HepG2 (cell line): Measurements from ENCODE around the gene STXBP5L. TPM values are rescaled to one million over a fixed set of nuclear protein-coding genes. Genes with fewer than 3 reads are reported as not detected.
"Not testable (repeated sequence)": the region's sequence is repeated elsewhere in the genome, so short reads cannot be mapped to it uniquely, and the experiment has no call there.

ENCODE experiments used
- ATAC-seq: fragments of 200-7000 bp; cut with Tn5 transposase; 3 replicates; pipeline ENCODE4 v1.9.1; 2020; ENCODE audit warnings: mild to moderate bottlenecking, moderate library complexity
- BruUV-seq: library from RNA; stranded (reverse); fragments of 400-500 nt; replicated peaks from 2 replicates; lab custom pipeline; 2021; lab: Mats Ljungman, UMichigan
- CTCF ChIA-PET: fragments of 300-600 bp; formaldehyde crosslinking; extraction: SDS; loops from one replicate; lab custom pipeline; 2021; ENCODE audit warnings: low total read pairs, inconsistent platforms, low intra/inter-chr PET ratio; lab: Yijun Ruan, JAX
- POLR2A ChIA-PET: fragments of 350-600 bp; sonication (Branson Sonifier 250); formaldehyde crosslinking; loops from one replicate; lab custom pipeline; 2020; ENCODE audit warnings: antibody characterized with exemption, inconsistent platforms; lab: Yijun Ruan, JAX
- DNase-seq: peaks from one replicate; pipeline ENCODE4 v3.0.0-alpha.2; 2015; ENCODE audit warnings: low spot score
- FAIRE-seq: peaks from 3 replicates; lab custom pipeline; 2011; peaks lifted over from hg19 to GRCh38; lab: Jason Lieb, UNC
- H2AFZ ChIP-seq: one replicate; pipeline ENCODE4 v1.6.1; 2011; ENCODE audit warnings: low read length, inconsistent platforms
- H3K27ac ChIP-seq: fragments of 300-600 bp; 3 replicates; pipeline ENCODE4 v1.8.0; 2011; ENCODE audit warnings: mixed run types, mild to moderate bottlenecking, mixed read lengths, low read length, inconsistent platforms; ENCODE audit not compliant: insufficient read depth; ENCODE audit errors: extremely low read length
- H3K27me3 ChIP-seq, 2 experiments: fragments of 200-600 bp in 1 of 2; 2 replicates in 1 of 2; 3 replicates in 1 of 2; pipeline versions ENCODE4 v1.6.0 to v1.8.0; 2011; ENCODE audit warnings: low read length in 2 of 2, mild to moderate bottlenecking in 2 of 2, moderate library complexity in 2 of 2, inconsistent platforms in 1 of 2; ENCODE audit not compliant: insufficient read depth in 2 of 2, control insufficient read depth in 1 of 2
- H3K36me3 ChIP-seq, 2 experiments: fragments of 200-600 bp in 1 of 2; replicated peaks in 1 of 2; 2 replicates in 1 of 2; 3 replicates in 1 of 2; pipeline versions ENCODE4 v1.5.1 to v1.8.0; 2011; ENCODE audit warnings: low read length in 2 of 2, inconsistent platforms in 1 of 2; ENCODE audit not compliant: insufficient read depth in 2 of 2, control insufficient read depth in 1 of 2
- H3K4me1 ChIP-seq: 2 replicates; pipeline ENCODE4 v1.5.1; 2012; ENCODE audit warnings: low read length, inconsistent platforms; ENCODE audit not compliant: insufficient read depth
- H3K4me2 ChIP-seq: 2 replicates; pipeline ENCODE4 v1.6.0; 2011; ENCODE audit warnings: low read depth, low read length, inconsistent platforms
- H3K4me3 ChIP-seq, 3 experiments: fragments of 200-600 bp in 1 of 3; sonication (generic), shearing (Covaris generic) in 1 of 3; replicated peaks in 1 of 3; 2 replicates each; pipeline ENCODE4 v1.5.1; 2011 to 2016; ENCODE audit warnings: low read length in 3 of 3, inconsistent platforms in 2 of 3, low read depth in 2 of 3, mild to moderate bottlenecking in 2 of 3, control low read depth in 1 of 3, mixed read lengths in 1 of 3; ENCODE audit not compliant: insufficient read depth in 1 of 3
- H3K79me2 ChIP-seq: one replicate; pipeline ENCODE4 v1.6.1; 2011; ENCODE audit warnings: low read length, inconsistent platforms; ENCODE audit not compliant: insufficient read depth
- H3K9ac ChIP-seq: 2 replicates; pipeline ENCODE4 v1.6.0; 2011; ENCODE audit warnings: mild to moderate bottlenecking, low read depth, low read length, inconsistent platforms; ENCODE audit not compliant: insufficient read depth
- H3K9me3 ChIP-seq: 2 replicates; pipeline ENCODE4 v1.5.1; 2012; ENCODE audit warnings: mild to moderate bottlenecking, low read length
- H4K20me1 ChIP-seq: 2 replicates; pipeline ENCODE4 v1.6.0; 2011; ENCODE audit warnings: inconsistent platforms, mild to moderate bottlenecking, low read length, moderate library complexity; ENCODE audit not compliant: insufficient read depth
- ZNF484 ChIP-seq: sonication (generic); formaldehyde crosslinking; IDR thresholded peaks from 2 replicates; pipeline ENCODE4 v1.5.1; 2020; ENCODE audit warnings: mild to moderate bottlenecking, low read depth, missing genetic modification reagents, borderline replicate concordance
- ZNF747 ChIP-seq: sonication (generic); formaldehyde crosslinking; IDR thresholded peaks from 2 replicates; pipeline ENCODE4 v1.8.1; 2023; ENCODE audit warnings: missing genetic modification reagents, mild to moderate bottlenecking, borderline replicate concordance
- WGBS: methylation state at CpG from one replicate; pipeline ENCODE4 v1.1.6; 2017; ENCODE audit warnings: low lambda C conversion rate; 5-methylcytosine and 5-hydroxymethylcytosine counted together
- in situ Hi-C: cut with HindIII; loops from 2 replicates; pipeline ENCODE4 v1.10.0; 2017; ENCODE audit warnings: low pct_unique_long_range_greater_than_20kb; ENCODE audit not compliant: extremely low pct_ligation_motif_present
- intact Hi-C: fragments of 100-400 bp; cut with micrococcal nuclease; formaldehyde crosslinking; loops from one replicate; pipeline ENCODE4 v1.10.0; 2022; ENCODE audit not compliant: unreplicated experiment
- polyA plus RNA-seq, 8 experiments: library from polyadenylated mRNA; depleted of rRNA in 3 of 8; stranded (reverse) in 7 of 8; unstranded in 1 of 8; fragments of >200 nt; fragmentation: Illumina TruSeq in 4 of 8; extraction: Trizol in 4 of 8; gene quantifications; 2 replicates each; pipeline versions ENCODE4 v1.2.1 to v1.2.3, GENCODE V29; 2011 to 2016; ENCODE audit warnings: low read depth in 4 of 8, missing spikeins in 1 of 8, mixed read lengths in 1 of 8; ENCODE audit not compliant: insufficient read depth in 1 of 8
- total RNA-seq, 5 experiments: library from RNA; depleted of rRNA; stranded (reverse); fragments of >200 nt; fragmentation: Illumina TruSeq; extraction: Trizol; gene quantifications; 2 replicates each; pipeline ENCODE4 v1.2.3, GENCODE V29; 2016; ENCODE audit warnings: low read depth in 1 of 5
- TF ChIP-seq, protein P1 (sequence below): sonication (generic); formaldehyde crosslinking; IDR thresholded peaks from 2 replicates; pipeline ENCODE4 v1.4.0; 2020; ENCODE audit warnings: missing genetic modification reagents, borderline replicate concordance

Gene STXBP5L
- total and polyA plus RNA-seq, 2 of the 13 experiments (the other 11 are each of a cell fraction or from before 2014, with no cell fraction given) = not detected

DNA sequence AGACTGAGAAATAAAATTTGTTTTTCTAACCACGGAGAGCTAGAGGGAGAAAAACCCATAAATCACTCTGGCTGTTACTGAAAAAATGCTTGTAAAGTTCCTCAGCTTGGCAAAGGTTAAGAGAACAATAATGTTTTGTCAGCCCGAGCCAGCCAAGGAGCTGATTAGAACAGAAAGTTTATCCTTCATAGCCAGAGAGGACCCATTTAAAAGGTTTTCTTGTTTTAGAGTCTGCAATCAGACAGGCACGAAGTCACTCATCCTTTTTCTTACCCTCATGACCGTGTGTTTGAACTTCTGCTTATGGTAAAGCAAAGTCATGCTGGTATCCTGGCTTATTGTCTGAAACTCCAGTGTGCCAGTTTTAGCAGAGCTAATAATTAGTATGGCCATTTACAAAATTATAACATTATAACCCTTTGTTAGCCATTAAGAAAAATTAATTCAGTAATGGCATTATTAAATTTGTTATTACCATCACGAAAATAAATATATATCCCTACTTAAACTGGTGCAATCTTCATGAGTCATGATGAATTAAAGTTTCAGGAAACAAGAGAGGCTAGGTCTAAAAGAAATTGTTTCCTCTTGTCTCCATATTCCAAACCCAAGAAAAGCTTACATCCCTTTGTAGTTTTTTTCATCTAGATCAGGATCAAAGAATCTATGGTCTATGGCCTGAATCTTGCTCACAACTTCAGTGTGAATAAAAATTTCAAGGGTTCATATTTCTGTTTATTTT, 13.5 kb upstream of the STXBP5L start:
- in situ Hi-C loops = no loop called here
- ATAC-seq = no peak
- Histone ChIP-seq H3K79me2 (no peaks in the 10 kb centered on the region), H4K20me1 (no peaks in the 10 kb centered on the region)
- TF ChIP-seq ZNF747 (CRISPR knock-in tag) (no peak), ZNF484 (CRISPR knock-in tag) (no peak)
- TF ChIP-seq, protein P1, sequence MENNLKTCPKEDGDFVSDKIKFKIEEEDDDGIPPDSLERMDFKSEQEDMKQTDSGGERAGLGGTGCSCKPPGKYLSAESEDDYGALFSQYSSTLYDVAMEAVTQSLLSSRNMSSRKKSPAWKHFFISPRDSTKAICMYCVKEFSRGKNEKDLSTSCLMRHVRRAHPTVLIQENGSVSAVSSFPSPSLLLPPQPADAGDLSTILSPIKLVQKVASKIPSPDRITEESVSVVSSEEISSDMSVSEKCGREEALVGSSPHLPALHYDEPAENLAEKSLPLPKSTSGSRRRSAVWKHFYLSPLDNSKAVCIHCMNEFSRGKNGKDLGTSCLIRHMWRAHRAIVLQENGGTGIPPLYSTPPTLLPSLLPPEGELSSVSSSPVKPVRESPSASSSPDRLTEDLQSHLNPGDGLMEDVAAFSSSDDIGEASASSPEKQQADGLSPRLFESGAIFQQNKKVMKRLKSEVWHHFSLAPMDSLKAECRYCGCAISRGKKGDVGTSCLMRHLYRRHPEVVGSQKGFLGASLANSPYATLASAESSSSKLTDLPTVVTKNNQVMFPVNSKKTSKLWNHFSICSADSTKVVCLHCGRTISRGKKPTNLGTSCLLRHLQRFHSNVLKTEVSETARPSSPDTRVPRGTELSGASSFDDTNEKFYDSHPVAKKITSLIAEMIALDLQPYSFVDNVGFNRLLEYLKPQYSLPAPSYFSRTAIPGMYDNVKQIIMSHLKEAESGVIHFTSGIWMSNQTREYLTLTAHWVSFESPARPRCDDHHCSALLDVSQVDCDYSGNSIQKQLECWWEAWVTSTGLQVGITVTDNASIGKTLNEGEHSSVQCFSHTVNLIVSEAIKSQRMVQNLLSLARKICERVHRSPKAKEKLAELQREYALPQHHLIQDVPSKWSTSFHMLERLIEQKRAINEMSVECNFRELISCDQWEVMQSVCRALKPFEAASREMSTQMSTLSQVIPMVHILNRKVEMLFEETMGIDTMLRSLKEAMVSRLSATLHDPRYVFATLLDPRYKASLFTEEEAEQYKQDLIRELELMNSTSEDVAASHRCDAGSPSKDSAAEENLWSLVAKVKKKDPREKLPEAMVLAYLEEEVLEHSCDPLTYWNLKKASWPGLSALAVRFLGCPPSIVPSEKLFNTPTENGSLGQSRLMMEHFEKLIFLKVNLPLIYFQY (CRISPR knock-in tag) = no peak
- TF ChIP-seq, all 625 proteins: peak for 0
- Histone ChIP-seq H3K36me3 (no peaks in the 10 kb centered on the region), H3K4me1 (no peaks in the 10 kb centered on the region), H3K27ac (no peak overlapping the region), H3K9me3 (no peaks in the 10 kb centered on the region), H3K4me3 (no peak overlapping the region), H3K4me2 (no peak overlapping the region), H3K9ac (no peak overlapping the region), H3K27me3 (no peaks in the 10 kb centered on the region; a peak in 1 of 5 replicates), H2AFZ (no peak overlapping the region)
- POLR2A ChIA-PET = no interaction called here
- DNase-seq (no peak), FAIRE-seq (no peak)
- BruUV-seq = no TSS peak
- WGBS = 1% methylated on average over 5 of the region's 5 CpGs
- CTCF ChIA-PET = no interaction called here
- intact Hi-C loops = no loop called here

DNA sequence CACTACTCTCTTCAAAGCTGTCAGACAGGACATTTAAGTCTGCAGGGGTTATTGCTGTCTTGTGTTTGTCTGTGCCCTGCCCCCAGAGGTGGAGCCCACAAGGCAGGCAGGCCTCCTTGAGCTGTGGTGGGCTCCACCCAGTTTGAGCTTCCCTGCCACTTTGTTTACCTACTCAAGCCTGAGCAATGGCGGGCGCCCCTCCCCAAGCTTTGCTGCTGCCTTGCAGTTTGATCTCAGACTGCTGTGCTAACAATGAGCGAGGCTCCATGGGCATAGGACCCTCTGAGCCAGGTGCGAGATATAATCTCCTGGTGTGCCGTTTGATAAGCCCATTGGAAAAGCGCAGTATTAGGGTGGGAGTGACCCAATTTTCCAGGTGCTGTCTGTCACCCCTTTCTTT, 6.3 kb upstream of the STXBP5L start:
- H4K20me1 ChIP-seq, H3K79me2 ChIP-seq, H3K4me3 ChIP-seq, CTCF ChIA-PET, H3K4me1 ChIP-seq, H3K4me2 ChIP-seq, H3K27me3 ChIP-seq, FAIRE-seq, H3K27ac ChIP-seq, H3K9me3 ChIP-seq, ATAC-seq, H3K36me3 ChIP-seq, BruUV-seq, H2AFZ ChIP-seq, intact Hi-C loops, H3K9ac ChIP-seq, in situ Hi-C loops, POLR2A ChIA-PET, DNase-seq: not testable (repeated sequence)
- WGBS = 0% methylated on average over 2 of the region's 6 CpGs
